K562 (cell line): ENCODE measurements around the gene IER3IP1. TPM values are rescaled to one million over a fixed set of nuclear protein-coding genes. Genes with fewer than 3 reads are reported as not detected.

Experiments
- ATF1 ChIP-seq, 2 experiments: fragments of 450-650 bp in 1 of 2; IDR thresholded peaks; 2 replicates each; pipeline ENCODE4 v1.6.1; 2016; ENCODE audit warnings: missing compliant biosample characterization in 1 of 2, missing genetic modification characterization in 1 of 2
- C11orf30 ChIP-seq: fragments of 450-650 bp; IDR thresholded peaks from 2 replicates; pipeline ENCODE4 v1.6.1; 2016; ENCODE audit warnings: low read depth, mild to moderate bottlenecking
- CREM ChIP-seq: IDR thresholded peaks from 2 replicates; pipeline ENCODE4 v1.6.1; 2014; ENCODE audit warnings: antibody characterized with exemption, low read depth
- E2F3 ChIP-seq: fragments of 250-450 bp; sonication (Bioruptor Pico); IDR thresholded peaks from 2 replicates; pipeline ENCODE4 v1.4.0; 2020; ENCODE audit warnings: mild to moderate bottlenecking
- EP400 ChIP-seq: fragments of 450-650 bp; IDR thresholded peaks from 2 replicates; pipeline ENCODE4 v1.6.1; 2017; ENCODE audit warnings: antibody characterized with exemption, mild to moderate bottlenecking, moderate library complexity
- FOSL1 ChIP-seq: fragments of 200-800 bp; sonication (Bioruptor generic); conservative IDR thresholded peaks from 2 replicates; pipeline ENCODE4 v1.6.1; 2016; ENCODE audit warnings: missing genetic modification characterization, missing compliant biosample characterization
- FOXA1 ChIP-seq: fragments of 450-650 bp; IDR thresholded peaks from 2 replicates; pipeline ENCODE4 v1.6.1; 2016; ENCODE audit warnings: mild to moderate bottlenecking, borderline replicate concordance
- FOXP1 ChIP-seq: sonication (generic); formaldehyde crosslinking; IDR thresholded peaks from 2 replicates; pipeline ENCODE4 v1.8.0; 2022; ENCODE audit warnings: mild to moderate bottlenecking, missing genetic modification reagents
- HDAC1 ChIP-seq, 2 experiments: fragments of 450-650 bp; IDR thresholded peaks; 2 replicates each; pipeline ENCODE4 v1.6.1; 2016 to 2017; ENCODE audit warnings: inconsistent platforms in 1 of 2, mild to moderate bottlenecking in 1 of 2, moderate library complexity in 1 of 2
- HIVEP1 ChIP-seq: fragments of 250-450 bp; sonication (Bioruptor Pico); IDR thresholded peaks from 2 replicates; pipeline ENCODE4 v1.4.0; 2020; ENCODE audit warnings: mild to moderate bottlenecking
- KDM4B ChIP-seq, 2 experiments: fragments of 450-650 bp in 1 of 2; sonication (generic) in 1 of 2; IDR thresholded peaks; 2 replicates each; pipeline ENCODE4 v1.6.1; 2016 to 2017; ENCODE audit warnings: borderline replicate concordance in 2 of 2, antibody characterized with exemption in 1 of 2, low read depth in 1 of 2, mild to moderate bottlenecking in 1 of 2
- MCM7 ChIP-seq, 2 experiments: fragments of 450-650 bp; IDR thresholded peaks; 2 replicates each; pipeline ENCODE4 v1.6.1; 2016 to 2018
- MEF2A ChIP-seq: IDR thresholded peaks from 2 replicates; pipeline ENCODE4 v1.6.1; 2011; ENCODE audit warnings: low read depth, mild to moderate bottlenecking, low read length, moderate library complexity; ENCODE audit not compliant: control insufficient read depth
- NCOA4 ChIP-seq: fragments of 450-650 bp; IDR thresholded peaks from 2 replicates; pipeline ENCODE4 v1.6.1; 2018; ENCODE audit warnings: mild to moderate bottlenecking; ENCODE audit not compliant: partially characterized antibody
- SIN3B ChIP-seq: fragments of 450-650 bp; IDR thresholded peaks from 2 replicates; pipeline ENCODE4 v1.6.1; 2017; ENCODE audit warnings: low read depth, mild to moderate bottlenecking, moderate library complexity
- SMAD1 ChIP-seq: fragments of 150-350 bp; IDR thresholded peaks from 2 replicates; pipeline ENCODE4 v1.6.1; 2014; ENCODE audit warnings: low read length, low read depth; ENCODE audit not compliant: partially characterized antibody
- SMAD2 ChIP-seq: fragments of 150-350 bp; IDR thresholded peaks from 2 replicates; pipeline ENCODE4 v1.6.1; 2014; ENCODE audit warnings: low read depth, mild to moderate bottlenecking, low read length
- SMARCE1 ChIP-seq: fragments of 450-650 bp; IDR thresholded peaks from 2 replicates; pipeline ENCODE4 v1.7.1; 2016; ENCODE audit warnings: mild to moderate bottlenecking
- TEAD2 ChIP-seq: fragments of 450-650 bp; IDR thresholded peaks from 2 replicates; pipeline ENCODE4 v1.6.1; 2016; ENCODE audit warnings: missing genetic modification characterization, control low read depth, missing compliant biosample characterization
- TEAD4 ChIP-seq, 2 experiments: sonication (generic) in 1 of 2; formaldehyde crosslinking in 1 of 2; IDR thresholded peaks; 2 replicates each; pipeline versions ENCODE4 v1.6.1 to v1.8.0; 2012 to 2022; ENCODE audit warnings: borderline replicate concordance in 1 of 2, inconsistent platforms in 1 of 2, low read length in 1 of 2, mild to moderate bottlenecking in 1 of 2, missing genetic modification reagents in 1 of 2
- ZBTB1 ChIP-seq: sonication (generic); formaldehyde crosslinking; IDR thresholded peaks from 2 replicates; pipeline ENCODE4 v1.8.1; 2023; ENCODE audit warnings: missing genetic modification reagents, low read depth, mild to moderate bottlenecking, borderline replicate concordance
- ZBTB17 ChIP-seq: fragments of 450-650 bp; formaldehyde crosslinking; IDR thresholded peaks from 2 replicates; pipeline ENCODE4 v1.4.0; 2020; ENCODE audit warnings: mild to moderate bottlenecking
- ZFPM2 ChIP-seq: fragments of 250-450 bp; sonication (Bioruptor Pico); IDR thresholded peaks from 2 replicates; pipeline ENCODE4 v1.5.1; 2022; ENCODE audit warnings: mild to moderate bottlenecking
- polyA plus RNA-seq, 8 experiments: library from polyadenylated mRNA; depleted of rRNA in 4 of 8; stranded (reverse) in 5 of 8; unstranded in 3 of 8; fragments of >200 nt; fragmentation: Nextera tagmentation in 2 of 8; fragmentation: Illumina TruSeq in 1 of 8; extraction: Ambion mirVana in 2 of 8; extraction: Trizol in 1 of 8; gene quantifications; 2 replicates each; pipeline versions ENCODE4 v1.2.1 to v1.2.3, GENCODE V29; 2011 to 2014; ENCODE audit warnings: inconsistent platforms in 1 of 8, missing spikeins in 1 of 8
- total RNA-seq, 7 experiments: library from RNA; depleted of rRNA in 6 of 7; stranded (reverse); fragments of >200 nt in 6 of 7; fragmentation: Illumina TruSeq in 2 of 7; extraction: Trizol in 2 of 7; gene quantifications; 2 replicates each; pipeline versions ENCODE4 v1.2.1 to v1.2.3, GENCODE V29; 2011 to 2021; ENCODE audit warnings: low replicate concordance in 1 of 7
- TF ChIP-seq, protein P1 (sequence below), 2 experiments: IDR thresholded peaks; 2 replicates each; pipeline ENCODE4 v1.6.1; 2011; ENCODE audit warnings: borderline replicate concordance in 1 of 2, control low read depth in 1 of 2, low read depth in 1 of 2, low read length in 1 of 2, mild to moderate bottlenecking in 1 of 2, mixed read lengths in 1 of 2, moderate library complexity in 1 of 2; ENCODE audit not compliant: insufficient read depth in 1 of 2, insufficient read length in 1 of 2, poor library complexity in 1 of 2, severe bottlenecking in 1 of 2; ENCODE audit errors: extremely low read depth in 1 of 2
- TF ChIP-seq, protein P2 (sequence below): sonication (generic); formaldehyde crosslinking; IDR thresholded peaks from 2 replicates; pipeline ENCODE4 v1.8.0; 2022; ENCODE audit warnings: missing genetic modification reagents, mild to moderate bottlenecking, moderate library complexity, borderline replicate concordance
- TF ChIP-seq, protein P3 (sequence below): fragments of 450-650 bp; IDR thresholded peaks from 2 replicates; pipeline ENCODE4 v1.6.1; 2016; ENCODE audit warnings: antibody characterized with exemption

Gene IER3IP1
- total and polyA plus RNA-seq, 9 of the 15 experiments (the other 6 are each of a cell fraction or from before 2014, with no cell fraction given), result 9.0 to 38.2 (median 19.9) TPM

DNA sequence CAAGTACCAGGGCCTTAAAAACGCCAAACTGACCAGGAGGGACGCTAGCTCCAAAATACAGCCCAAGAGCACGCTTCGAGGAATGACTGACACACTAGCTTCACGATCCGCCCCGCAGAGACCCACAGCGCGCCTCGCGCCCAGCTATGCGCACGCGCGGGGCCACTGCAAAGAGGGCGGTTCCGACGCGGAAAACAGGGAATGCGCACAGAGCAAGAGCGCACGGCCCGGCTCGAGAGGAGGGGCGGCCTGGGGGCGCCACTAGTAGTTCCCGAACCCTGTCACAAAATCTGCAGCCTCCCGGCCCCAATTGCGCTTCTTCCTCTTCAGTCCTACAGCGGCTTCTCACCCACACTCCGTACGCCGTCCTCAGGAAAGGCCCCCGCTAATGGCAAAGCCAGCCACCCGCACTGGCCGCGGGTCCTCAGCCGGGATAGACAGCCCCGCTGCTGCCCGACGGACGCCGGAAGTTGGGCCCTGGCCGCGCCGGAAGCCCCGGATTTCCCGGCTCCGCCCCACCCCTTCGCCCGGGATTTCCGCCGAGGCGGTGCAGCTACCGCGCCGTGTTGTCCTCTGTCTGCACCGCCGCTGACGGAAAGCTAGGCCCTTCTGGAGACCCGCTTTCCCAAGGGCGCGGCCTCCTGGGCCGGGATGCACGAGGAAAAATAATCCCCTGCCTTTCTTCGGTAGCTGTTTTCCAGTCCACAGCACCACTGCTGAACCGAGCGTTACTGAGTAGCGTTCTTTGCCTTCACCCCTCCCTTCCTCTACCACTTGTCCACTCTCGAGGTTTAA is 25.9 kb downstream of the IER3IP1 start, which contains the start of gene HDHD2 (continued):
- TF ChIP-seq, protein P1, sequence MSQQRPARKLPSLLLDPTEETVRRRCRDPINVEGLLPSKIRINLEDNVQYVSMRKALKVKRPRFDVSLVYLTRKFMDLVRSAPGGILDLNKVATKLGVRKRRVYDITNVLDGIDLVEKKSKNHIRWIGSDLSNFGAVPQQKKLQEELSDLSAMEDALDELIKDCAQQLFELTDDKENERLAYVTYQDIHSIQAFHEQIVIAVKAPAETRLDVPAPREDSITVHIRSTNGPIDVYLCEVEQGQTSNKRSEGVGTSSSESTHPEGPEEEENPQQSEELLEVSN (IDR thresholded peaks at IDR 0.05; ENCODE audit: borderline replicate concordance in 1 of 2, extremely low read depth in 1 of 2, insufficient read depth in 1 of 2, insufficient read length in 1 of 2, low read depth in 1 of 2, low read length in 1 of 2, poor library complexity in 1 of 2, severe bottlenecking in 1 of 2), result peak; percentile 24 to 63
- TF ChIP-seq FOXP1 (CRISPR knock-in tag) (no peak), SIN3B (peak; percentile 23; the same call in 1 of the 2 replicates), EP400 (peak; percentile 56), HIVEP1 (CRISPR knock-in tag) (0 out of 2 replicates have a peak, but pooled peaks have one; percentile 32), SMAD1 (no peak), ZBTB1 (CRISPR knock-in tag) (no peak), SMARCE1 (0 out of 2 replicates have a peak, but pooled peaks have one; percentile 8), FOXA1 (no peak), HDAC1 (IDR thresholded peaks at IDR 0.05) (peak in 1 of 2 experiments; percentile 44; a peak in 1 of 4 replicates), ZBTB17 (CRISPR knock-in tag) (no peak), C11orf30 (peak; percentile 48; the same call in 1 of the 2 replicates), NCOA4 (no peak), MEF2A (no peak), ZFPM2 (CRISPR knock-in tag) (no peak), E2F3 (CRISPR knock-in tag) (no peak), TEAD4 (IDR thresholded peaks at IDR 0.05; ENCODE audit: low read length) (no peak), TEAD4 (CRISPR knock-in tag; IDR thresholded peaks at IDR 0.05; ENCODE audit: borderline replicate concordance) (no peak), TEAD2 (tag) (no peak), ATF1 (CRISPR knock-in tag; IDR thresholded peaks at IDR 0.05) (no peak), ATF1 (tag; IDR thresholded peaks at IDR 0.05) (no peak), CREM (0 out of 2 replicates have a peak, but pooled peaks have one; percentile 25), KDM4B (IDR thresholded peaks at IDR 0.05; ENCODE audit: borderline replicate concordance in 2 of 2, low read depth in 1 of 2) (0 out of 4 replicates have a peak, but pooled peaks of 1 of the 2 experiments have one; percentile 44), FOSL1 (tag) (no peak), MCM7 (IDR thresholded peaks at IDR 0.05) (no peak), SMAD2 (no peak)
- TF ChIP-seq, protein P2, sequence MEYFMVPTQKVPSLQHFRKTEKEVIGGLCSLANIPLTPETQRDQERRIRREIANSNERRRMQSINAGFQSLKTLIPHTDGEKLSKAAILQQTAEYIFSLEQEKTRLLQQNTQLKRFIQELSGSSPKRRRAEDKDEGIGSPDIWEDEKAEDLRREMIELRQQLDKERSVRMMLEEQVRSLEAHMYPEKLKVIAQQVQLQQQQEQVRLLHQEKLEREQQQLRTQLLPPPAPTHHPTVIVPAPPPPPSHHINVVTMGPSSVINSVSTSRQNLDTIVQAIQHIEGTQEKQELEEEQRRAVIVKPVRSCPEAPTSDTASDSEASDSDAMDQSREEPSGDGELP (CRISPR knock-in tag), result peak; percentile 20; the same call in 1 of the 2 replicates
- TF ChIP-seq, protein P3, sequence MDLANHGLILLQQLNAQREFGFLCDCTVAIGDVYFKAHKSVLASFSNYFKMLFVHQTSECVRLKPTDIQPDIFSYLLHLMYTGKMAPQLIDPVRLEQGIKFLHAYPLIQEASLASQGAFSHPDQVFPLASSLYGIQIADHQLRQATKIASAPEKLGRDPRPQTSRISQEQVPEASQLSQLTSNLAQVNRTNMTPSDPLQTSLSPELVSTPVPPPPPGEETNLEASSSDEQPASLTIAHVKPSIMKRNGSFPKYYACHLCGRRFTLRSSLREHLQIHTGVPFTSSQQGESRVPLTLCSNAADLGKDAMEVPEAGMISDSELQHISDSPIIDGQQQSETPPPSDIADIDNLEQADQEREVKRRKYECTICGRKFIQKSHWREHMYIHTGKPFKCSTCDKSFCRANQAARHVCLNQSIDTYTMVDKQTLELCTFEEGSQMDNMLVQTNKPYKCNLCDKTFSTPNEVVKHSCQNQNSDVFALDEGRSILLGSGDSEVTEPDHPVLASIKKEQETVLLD, result peak; percentile 75
